HG03097 (cell line): ENCODE results near the gene PXMP2.

Source experiments
- ATAC-seq: cut with Tn5 transposase; IDR thresholded peaks from one replicate; pipeline ENCODE4 v1.9.1; 2021; ENCODE audit not compliant: unreplicated experiment, low FRiP score

Gene PXMP2

GRCh38 chr12:132719954-132720324, 32.6 kb downstream of the PXMP2 start:
- no peak for ATAC-seq

GRCh38 chr12:132720606-132721345, 33.4 kb downstream of the PXMP2 start:
- no peak for ATAC-seq

DNA sequence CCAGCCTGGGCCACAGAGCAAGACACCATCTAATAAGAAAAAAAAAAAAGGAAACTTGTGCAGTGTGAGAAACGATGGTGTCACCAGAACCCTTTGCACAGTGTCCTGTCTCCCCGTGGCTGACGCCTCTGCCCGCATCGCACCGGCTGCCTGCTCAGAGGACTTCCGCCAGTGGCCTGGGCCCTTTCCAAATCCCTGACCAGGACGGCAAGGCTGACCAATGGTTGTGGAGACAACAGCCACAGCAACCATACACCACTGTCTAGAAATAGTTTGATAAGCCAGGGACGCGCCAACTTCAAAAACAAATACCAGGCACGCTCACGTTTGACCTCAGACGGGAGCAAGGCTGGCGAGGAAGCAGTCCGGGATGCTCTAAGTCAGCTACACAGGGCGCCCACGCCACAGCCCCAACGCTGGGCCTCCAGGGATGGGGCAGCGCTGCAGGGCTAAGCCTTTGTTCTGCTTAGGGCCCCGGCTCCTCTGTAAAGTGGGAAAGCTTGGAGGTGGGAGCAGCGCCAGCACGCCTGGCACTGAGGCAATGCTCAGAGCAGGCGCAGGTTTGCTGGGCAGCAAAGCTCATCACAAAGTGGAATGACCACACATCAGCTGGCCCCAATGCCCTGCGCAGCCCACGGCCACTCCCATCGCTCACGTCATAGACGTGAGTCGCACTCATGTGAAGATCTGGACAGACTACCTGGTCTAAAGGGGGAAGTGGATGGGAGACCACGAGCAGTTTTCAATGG, 35.8 kb downstream of the PXMP2 start:
- no peak for ATAC-seq

DNA sequence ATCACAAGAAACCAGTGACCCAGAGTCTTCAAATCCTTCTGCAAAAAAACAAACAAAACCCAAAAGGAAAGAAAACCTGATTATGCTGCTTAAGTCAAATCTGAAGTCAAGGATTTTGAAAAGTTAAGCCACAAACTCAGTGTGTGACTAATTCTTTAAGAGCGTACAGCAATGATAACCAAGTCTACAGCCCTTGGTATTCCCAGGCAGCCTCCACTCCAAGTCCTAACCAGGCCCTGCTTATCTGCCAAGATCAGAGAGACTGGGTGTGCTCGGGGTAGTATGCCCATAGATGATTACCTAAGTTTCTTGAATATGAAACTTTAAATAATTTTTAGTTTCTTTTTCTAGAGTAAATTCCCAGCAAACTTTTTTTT, 36.4 kb downstream of the PXMP2 start:
- no peak for ATAC-seq

- no peak for ATAC-seq
Observed at GRCh38 chr12:132724506-132725241, 37.3 kb downstream of the PXMP2 start.

- ATAC-seq: no peak
Observed at GRCh38 chr12:132726386-132726785, 39.0 kb downstream of the PXMP2 start.

GRCh38 chr12:132727091-132727794, 39.9 kb downstream of the PXMP2 start:
- ATAC-seq: no peak

GRCh38 chr12:132728502-132728901, 41.1 kb downstream of the PXMP2 start:
- no peak for ATAC-seq

- no peak for ATAC-seq
Observed at GRCh38 chr12:132729541-132730320, 42.3 kb downstream of the PXMP2 start.

DNA sequence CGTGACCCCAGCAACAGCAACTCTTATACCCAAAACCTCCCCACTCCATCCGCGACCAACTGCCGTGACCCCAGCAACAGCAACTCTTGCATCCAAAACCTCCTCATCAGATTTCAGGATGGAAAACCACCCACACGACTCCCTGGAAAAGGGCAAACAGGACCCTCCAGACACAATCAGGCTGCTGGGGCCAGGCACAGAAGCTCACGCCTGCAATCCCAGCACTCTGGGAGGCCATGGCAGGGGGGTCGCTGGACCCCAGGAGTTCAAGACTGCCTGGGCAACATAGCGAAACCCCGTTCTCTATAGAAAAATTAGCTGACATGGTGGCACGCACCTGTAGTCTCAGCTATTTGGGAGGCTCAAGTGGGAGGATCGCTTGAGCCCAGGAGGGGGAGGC, 43.0 kb downstream of the PXMP2 start:
- ATAC-seq: no peak

- ATAC-seq: no peak
Observed at GRCh38 chr12:132731574-132731973, 44.2 kb downstream of the PXMP2 start.

DNA sequence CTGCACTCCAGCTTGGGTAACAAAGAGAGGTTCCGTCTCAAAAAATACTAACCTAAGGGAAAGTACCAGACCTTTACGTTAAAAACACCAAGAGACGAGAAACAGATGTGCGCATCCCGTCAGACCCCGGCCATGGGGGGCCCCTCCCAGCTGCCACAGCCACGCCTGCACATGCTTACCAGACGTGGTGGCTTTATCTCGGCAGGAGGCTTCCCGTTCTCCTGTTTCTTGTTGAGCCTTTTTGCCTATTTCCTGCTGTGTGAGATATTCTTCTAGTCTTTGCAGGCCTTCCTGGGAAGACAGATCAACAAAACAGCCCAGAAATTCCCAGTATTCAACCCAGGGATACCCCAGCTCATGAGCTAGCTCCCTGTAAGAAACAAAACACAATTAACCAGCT, 46.8 kb downstream of the PXMP2 start:
- ATAC-seq: no peak

DNA sequence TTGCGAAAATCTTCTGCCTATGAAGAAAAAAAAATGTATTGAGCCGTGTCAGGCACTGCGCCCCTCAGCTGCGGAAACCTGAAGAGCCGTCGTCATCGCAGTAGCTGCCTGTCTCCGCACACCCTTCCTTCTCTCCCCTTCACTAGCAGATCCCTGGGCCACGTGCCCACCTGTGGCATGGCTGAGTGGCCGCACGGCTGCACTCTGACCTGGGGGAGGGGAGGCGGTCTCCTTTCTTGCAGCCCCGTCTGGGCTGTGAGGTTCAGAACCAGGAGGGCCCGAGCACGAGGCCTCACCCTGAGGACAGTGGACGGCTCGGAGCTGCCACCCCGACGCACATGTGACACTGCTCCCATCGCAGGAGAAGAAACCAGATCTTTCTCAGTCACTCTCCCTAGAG, 48.1 kb downstream of the PXMP2 start:
- ATAC-seq: no peak

DNA sequence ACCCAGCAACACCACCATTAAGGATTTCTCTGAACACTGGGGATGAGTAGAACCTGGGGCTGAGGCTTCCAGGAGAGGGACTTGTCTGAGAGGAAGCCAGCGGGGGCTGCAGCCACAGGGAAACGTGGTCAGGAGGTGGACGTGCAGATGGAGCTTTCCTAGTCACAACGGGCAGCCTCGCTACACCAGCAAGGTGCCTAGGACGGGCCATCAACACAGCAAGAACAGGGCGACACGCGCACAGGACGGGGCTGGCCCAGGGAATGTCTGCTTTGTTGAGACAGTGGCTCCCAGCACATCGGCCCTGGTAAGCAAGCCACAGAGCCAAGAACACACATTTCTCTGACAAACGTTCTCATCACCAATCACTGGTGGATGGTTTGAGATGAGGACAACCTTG, 49.0 kb downstream of the PXMP2 start:
- ATAC-seq: no peak

DNA sequence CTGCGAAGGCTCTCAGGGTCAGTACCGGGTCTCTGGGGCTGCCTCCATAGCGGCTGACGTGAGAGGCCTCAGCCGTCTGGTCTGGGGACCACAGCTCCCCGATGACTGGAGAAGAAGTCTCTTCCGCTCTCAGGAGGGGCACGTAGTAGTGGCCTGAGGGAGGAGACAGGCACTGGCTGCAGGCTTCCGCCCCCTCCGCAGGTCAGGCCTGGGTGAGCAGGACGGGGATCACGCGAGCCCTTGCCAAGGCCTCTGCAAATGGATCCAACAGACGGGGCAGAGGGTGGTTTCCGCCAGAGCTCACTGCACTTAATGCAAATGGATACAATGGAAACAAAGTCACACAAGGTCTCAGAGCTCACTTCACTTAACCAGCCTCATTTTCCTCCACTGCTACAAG, 49.5 kb downstream of the PXMP2 start:
- ATAC-seq: no peak

- ATAC-seq: no peak
Observed at GRCh38 chr12:132739600-132740312, 52.4 kb downstream of the PXMP2 start.

GRCh38 chr12:132740313-132740646, 52.9 kb downstream of the PXMP2 start:
- no peak for ATAC-seq

GRCh38 chr12:132740652-132741051, 53.3 kb downstream of the PXMP2 start:
- ATAC-seq: no peak

DNA sequence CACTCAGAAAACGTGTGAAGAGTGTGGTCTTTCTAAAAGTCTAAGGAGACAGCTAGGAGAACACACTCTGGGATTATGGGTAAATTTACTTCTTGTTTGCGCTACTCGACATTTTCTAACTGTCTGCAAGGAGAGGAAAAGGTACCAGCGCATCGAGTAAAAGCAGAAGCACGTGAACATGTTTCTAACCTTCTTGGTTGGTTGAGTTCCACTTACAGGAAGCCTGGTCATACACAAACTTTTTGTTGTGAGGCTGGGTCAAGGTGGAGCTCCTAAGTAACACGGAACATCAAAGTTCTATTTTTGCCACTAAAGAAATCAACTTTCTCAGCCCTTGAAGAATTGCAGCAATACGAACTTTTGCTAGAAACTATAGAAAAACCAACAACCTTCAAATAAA, 54.2 kb downstream of the PXMP2 start:
- ATAC-seq: no peak

- no peak for ATAC-seq
Observed at GRCh38 chr12:132743831-132744230, 56.4 kb downstream of the PXMP2 start.
